Activated naive CD8-positive, alpha-beta T cell treated with anti-CD3 and anti-CD28 coated beads, Interleukin-2, amount 50 U/mL, for 24 hours (primary cell): Measurements from ENCODE around the gene BRF1.

Source experiments
- ATAC-seq: fragments of 150-1000 bp; cut with Tn5 transposase; one replicate; pipeline ENCODE4 v1.10.0; 2021
- DNase-seq: peaks from one replicate; pipeline ENCODE4 v3.0.0; 2021
- H3K27ac Mint-ChIP-seq: one replicate; pipeline ENCODE4 v1.8.0; 2021; ENCODE audit warnings: mild to moderate bottlenecking, mixed read lengths
- H3K27me3 Mint-ChIP-seq: one replicate; pipeline ENCODE4 v1.8.0; 2021; ENCODE audit warnings: mixed read lengths
- H3K36me3 Mint-ChIP-seq: one replicate; pipeline ENCODE4 v1.8.0; 2021; ENCODE audit warnings: low read depth, mixed read lengths
- H3K4me1 Mint-ChIP-seq: one replicate; pipeline ENCODE4 v1.8.0; 2021; ENCODE audit warnings: mixed read lengths
- H3K4me3 Mint-ChIP-seq: one replicate; pipeline ENCODE4 v1.8.0; 2021; ENCODE audit warnings: mild to moderate bottlenecking, moderate library complexity, mixed read lengths
- H3K9me3 Mint-ChIP-seq: one replicate; pipeline ENCODE4 v1.8.0; 2021; ENCODE audit warnings: mixed read lengths

The BRF1 gene

GRCh38 chr14:105179191-105179590 is 121.6 kb downstream of the BRF1 start:
- no peak for DNase-seq
- Mint-ChIP-seq H3K27me3 (peaks cover 9% of the 10 kb centered on the region), H3K27ac (no peak overlapping the region), H3K9me3 (no peaks in the 10 kb centered on the region), H3K36me3 (no peaks in the 10 kb centered on the region), H3K4me3 (no peak overlapping the region), H3K4me1 (peaks cover 13% of the 10 kb centered on the region)
- no peak for ATAC-seq

DNA sequence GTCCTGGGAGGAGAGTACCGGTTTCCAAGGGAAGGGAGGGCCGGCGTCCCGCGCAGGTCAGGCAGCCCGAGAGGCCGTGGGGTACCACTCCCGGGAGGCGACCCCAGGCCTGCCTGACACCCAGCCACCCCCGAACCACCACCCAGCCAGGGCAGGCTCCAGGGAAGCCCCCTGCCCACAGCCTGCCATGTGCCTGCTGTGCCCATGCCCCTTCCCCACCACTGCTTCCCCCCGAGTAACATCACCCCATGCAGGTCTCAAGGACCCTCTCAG is 122.0 kb downstream of the BRF1 start:
- H3K4me3 Mint-ChIP-seq, result no peak overlapping the region
- no peaks in the 10 kb centered on the region for H3K36me3 Mint-ChIP-seq
- H3K4me1 Mint-ChIP-seq, result peaks cover 13% of the 10 kb centered on the region
- no peak overlapping the region for H3K27ac Mint-ChIP-seq
- peaks cover 9% of the 10 kb centered on the region for H3K27me3 Mint-ChIP-seq
- ATAC-seq (no peak), DNase-seq (no peak)
- no peaks in the 10 kb centered on the region for H3K9me3 Mint-ChIP-seq

DNA sequence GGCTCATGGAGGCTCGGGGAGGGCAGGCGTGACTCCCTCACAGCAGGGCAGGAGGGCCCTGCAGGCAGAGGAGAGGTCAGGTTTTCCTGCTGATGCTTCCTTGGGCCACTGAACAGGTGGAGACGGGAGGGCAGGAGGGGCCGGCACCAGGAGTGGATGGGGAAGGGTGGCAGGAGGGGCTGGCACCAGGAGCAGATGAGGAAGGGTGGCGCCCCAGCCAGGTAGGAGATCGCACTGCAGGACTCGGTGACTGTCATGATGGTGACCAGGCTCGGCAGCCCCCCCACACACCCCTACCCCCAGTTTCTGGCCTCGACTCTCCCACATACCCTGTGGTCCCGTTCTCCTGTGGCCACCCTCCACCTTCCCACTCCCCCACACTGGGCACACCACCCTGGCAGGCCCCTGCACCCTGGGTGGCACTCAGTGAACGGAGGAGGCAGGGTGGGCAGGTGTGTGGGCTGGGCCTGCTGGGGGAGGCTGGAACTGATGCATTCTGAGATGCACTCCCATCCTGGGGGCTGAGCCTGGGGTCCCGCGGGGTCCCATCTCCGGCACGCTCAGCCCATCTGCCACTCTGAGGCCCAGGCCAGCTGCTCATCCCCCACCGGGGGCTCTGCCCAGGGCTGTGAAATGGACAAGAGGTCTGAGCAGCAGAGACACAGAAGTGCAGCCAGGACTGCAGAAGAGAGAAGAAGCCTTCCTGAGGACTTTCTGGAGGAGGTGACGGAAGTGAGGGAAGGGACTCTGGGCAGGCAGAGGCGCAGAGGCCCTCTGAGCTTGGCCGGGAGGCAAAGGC is 122.5 kb downstream of the BRF1 start:
- no peak overlapping the region for H3K27ac Mint-ChIP-seq
- H3K9me3 Mint-ChIP-seq, result no peaks in the 10 kb centered on the region
- DNase-seq (no peak), ATAC-seq (no peak)
- H3K4me3 Mint-ChIP-seq, result no peak overlapping the region
- peaks cover 7% of the 10 kb centered on the region for H3K27me3 Mint-ChIP-seq
- no peaks in the 10 kb centered on the region for H3K36me3 Mint-ChIP-seq
- peaks cover 13% of the 10 kb centered on the region for H3K4me1 Mint-ChIP-seq

GRCh38 chr14:105177082-105177481 is 123.7 kb downstream of the BRF1 start:
- Mint-ChIP-seq H3K9me3 (no peaks in the 10 kb centered on the region), H3K36me3 (no peaks in the 10 kb centered on the region), H3K27me3 (peaks cover 5% of the 10 kb centered on the region), H3K4me3 (no peak overlapping the region), H3K4me1 (peaks cover 10% of the 10 kb centered on the region), H3K27ac (no peak overlapping the region)
- no peak for DNase-seq
- ATAC-seq, result no peak

DNA sequence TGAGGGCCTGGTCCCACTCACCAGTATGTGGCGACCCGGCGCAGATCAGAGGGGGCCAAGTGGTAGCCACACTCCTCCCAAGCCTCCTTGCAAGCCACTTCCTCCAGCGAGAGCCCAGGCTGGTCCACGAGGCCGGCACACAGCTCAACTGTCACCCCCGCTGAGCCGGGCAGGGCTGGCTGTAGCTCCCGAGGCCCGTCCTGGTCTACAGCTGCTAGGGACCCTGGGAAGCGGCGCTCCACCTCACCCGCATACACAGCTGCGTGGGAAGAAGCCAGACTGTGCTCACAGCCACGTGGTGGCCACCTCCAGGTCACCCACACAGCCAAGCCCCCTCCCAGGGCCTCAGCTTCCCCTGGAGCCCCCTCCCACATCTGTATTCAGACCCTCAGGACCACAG is 124.3 kb downstream of the BRF1 start:
- Mint-ChIP-seq H3K4me1 (peaks cover 8% of the 10 kb centered on the region), H3K4me3 (no peak overlapping the region)

GRCh38 chr14:105173901-105174894 is 126.6 kb downstream of the BRF1 start:
- Mint-ChIP-seq H3K4me3 (no peak overlapping the region), H3K27me3 (peaks cover 11% of the 10 kb centered on the region), H3K9me3 (no peaks in the 10 kb centered on the region), H3K27ac (no peak overlapping the region), H3K36me3 (no peaks in the 10 kb centered on the region), H3K4me1 (peaks cover 10% of the 10 kb centered on the region)
- ATAC-seq (peak; percentile 33), DNase-seq (peak; percentile 54)

More for the DNA sequence above, 124.3 kb downstream of the BRF1 start:
- DNase-seq (no peak), ATAC-seq (no peak)
- H3K27me3 Mint-ChIP-seq, result peaks cover 5% of the 10 kb centered on the region
- H3K27ac Mint-ChIP-seq, result no peak overlapping the region
- H3K9me3 Mint-ChIP-seq, result no peaks in the 10 kb centered on the region
- H3K36me3 Mint-ChIP-seq, result no peaks in the 10 kb centered on the region

- Mint-ChIP-seq H3K27me3 (peaks cover 12% of the 10 kb centered on the region), H3K27ac (no peak overlapping the region), H3K4me3 (no peak overlapping the region)
These were observed 127.7 kb downstream of the BRF1 start for GRCh38 chr14:105173145-105173544.

DNA sequence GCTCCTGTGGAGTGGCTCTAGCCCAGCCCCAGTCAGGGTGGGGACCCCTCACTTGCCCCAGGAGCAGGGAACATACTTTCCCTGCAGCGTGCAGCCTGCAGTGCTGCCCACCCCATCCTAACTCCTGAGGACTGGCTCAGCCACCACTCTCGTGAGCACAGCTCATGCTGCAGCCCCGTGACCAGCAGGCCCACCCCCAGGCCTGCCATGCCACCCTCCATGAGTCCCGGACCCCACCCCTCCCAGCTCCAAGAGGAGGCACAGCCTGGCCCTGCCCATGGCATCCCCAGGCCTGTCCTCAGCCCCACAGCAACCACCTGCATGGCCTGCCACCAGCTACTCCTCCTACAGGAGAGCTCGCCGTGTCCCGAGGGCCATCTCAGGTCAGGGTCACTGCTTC is 128.3 kb downstream of the BRF1 start:
- Mint-ChIP-seq H3K27me3 (peaks cover 12% of the 10 kb centered on the region), H3K36me3 (no peaks in the 10 kb centered on the region), H3K9me3 (no peaks in the 10 kb centered on the region), H3K4me3 (no peak overlapping the region), H3K4me1 (peaks cover 10% of the 10 kb centered on the region), H3K27ac (no peak overlapping the region)
- ATAC-seq, result no peak
- no peak for DNase-seq

More at GRCh38 chr14:105173145-105173544, 127.7 kb downstream of the BRF1 start:
- H3K36me3 Mint-ChIP-seq, result no peaks in the 10 kb centered on the region
- H3K4me1 Mint-ChIP-seq, result peaks cover 10% of the 10 kb centered on the region
- no peaks in the 10 kb centered on the region for H3K9me3 Mint-ChIP-seq
- ATAC-seq, result no peak
- DNase-seq, result no peak

DNA sequence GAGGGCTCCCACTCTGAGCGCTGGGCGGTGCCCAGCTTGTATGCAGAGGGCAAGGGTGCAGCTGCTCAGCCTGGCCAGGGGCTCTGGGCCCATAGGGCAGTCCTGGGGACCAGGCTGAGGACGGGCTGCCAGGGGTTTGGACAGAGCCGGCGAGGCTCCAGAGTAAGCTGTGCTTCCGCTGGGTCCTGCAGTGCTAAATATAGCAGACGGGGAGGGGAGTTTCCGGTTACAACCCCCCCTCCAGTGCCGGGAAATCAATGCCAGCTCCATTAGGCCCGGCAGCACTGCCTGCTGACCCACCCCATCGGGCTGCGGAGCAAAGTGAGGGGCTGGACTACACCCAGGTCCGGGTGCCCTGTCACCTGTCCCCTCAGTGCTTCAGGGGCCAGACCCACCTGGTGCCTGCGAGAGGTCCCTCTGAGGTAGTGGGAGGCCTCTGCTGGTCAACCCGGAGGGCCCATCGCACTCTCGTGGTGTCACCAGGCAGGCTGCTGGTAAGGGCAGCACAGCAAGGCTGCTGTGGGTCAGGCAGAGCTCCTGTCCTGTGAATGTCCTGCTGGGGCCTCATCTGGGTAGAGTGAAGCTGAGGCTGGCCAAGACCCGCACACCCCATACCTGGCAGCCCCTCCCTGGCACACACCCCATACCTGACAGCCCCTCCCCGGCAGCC is 129.7 kb downstream of the BRF1 start:
- Mint-ChIP-seq H3K27ac (no peak overlapping the region), H3K9me3 (no peaks in the 10 kb centered on the region), H3K4me3 (no peak overlapping the region), H3K36me3 (no peaks in the 10 kb centered on the region), H3K27me3 (peaks cover 19% of the 10 kb centered on the region), H3K4me1 (peaks cover 10% of the 10 kb centered on the region)
- ATAC-seq (no peak), DNase-seq (no peak)

DNA sequence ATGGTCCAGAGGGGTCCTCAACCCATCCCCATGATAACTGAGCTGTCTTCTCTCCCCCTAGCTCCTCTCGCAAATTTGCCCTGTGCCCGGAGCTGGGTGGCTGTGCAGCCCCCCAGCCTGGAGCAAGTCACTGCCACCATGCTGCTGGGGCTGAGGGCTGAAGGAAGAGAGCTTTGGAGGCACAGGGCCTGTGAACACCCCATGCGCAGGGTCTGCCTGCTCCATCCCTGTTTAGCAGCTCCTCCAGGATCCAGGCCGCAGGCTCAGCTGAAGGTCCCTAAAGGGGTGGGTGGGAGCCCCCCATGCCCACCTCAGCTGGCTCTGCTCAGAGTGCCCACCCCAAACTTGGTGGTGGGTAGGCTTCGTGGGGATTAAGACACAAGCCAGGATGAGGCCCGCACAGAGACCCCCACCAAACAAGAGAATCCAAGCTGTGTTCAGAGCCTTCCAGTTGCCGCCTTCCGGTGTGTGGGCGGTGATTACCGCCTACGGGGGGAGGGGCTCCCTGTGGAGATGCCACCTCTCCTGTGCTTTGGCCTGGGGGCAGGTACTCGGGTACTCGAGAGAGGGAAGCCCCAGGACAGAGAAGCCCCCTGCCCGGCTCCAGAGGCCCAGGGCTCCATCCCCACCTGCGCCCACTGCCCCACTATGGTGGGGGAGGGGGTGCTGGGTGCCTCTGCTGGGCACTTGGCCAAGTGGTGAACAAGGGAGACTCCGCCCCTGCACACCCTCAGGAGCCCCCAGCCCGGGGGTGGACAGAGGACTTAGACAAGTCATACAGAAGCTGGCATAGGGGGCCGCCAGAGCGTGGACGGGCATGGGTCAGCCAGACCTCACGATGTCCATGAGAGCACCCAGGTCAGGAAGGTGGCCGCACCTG is 130.8 kb downstream of the BRF1 start:
- no peak overlapping the region for H3K27ac Mint-ChIP-seq
- peak overlapping the region; percentile 64 for H3K4me3 Mint-ChIP-seq
- ATAC-seq, result no peak
- H3K36me3 Mint-ChIP-seq, result no peaks in the 10 kb centered on the region
- no peaks in the 10 kb centered on the region for H3K9me3 Mint-ChIP-seq
- DNase-seq, result no peak
- H3K27me3 Mint-ChIP-seq, result peaks cover 19% of the 10 kb centered on the region
- H3K4me1 Mint-ChIP-seq, result peaks cover 8% of the 10 kb centered on the region

GRCh38 chr14:105168979-105169507 is 131.8 kb downstream of the BRF1 start:
- ATAC-seq, result peak; percentile 48
- H3K27ac Mint-ChIP-seq, result no peak overlapping the region
- H3K9me3 Mint-ChIP-seq, result no peaks in the 10 kb centered on the region
- peaks cover 19% of the 10 kb centered on the region for H3K27me3 Mint-ChIP-seq
- peak overlapping the region; percentile 64 for H3K4me3 Mint-ChIP-seq
- H3K36me3 Mint-ChIP-seq, result no peaks in the 10 kb centered on the region
- peak; percentile 60 for DNase-seq
- peaks cover 3% of the 10 kb centered on the region for H3K4me1 Mint-ChIP-seq

GRCh38 chr14:105168496-105168978 is 132.3 kb downstream of the BRF1 start, which contains the start of gene JAG2:
TSS of gene JAG2 (minus strand) at chr14:105168776. CDS start at chr14:105168420, 356 bp downstream.
- Mint-ChIP-seq H3K27me3 (peaks cover 19% of the 10 kb centered on the region), H3K9me3 (no peaks in the 10 kb centered on the region), H3K4me1 (peaks cover 3% of the 10 kb centered on the region), H3K27ac (no peak within 1 kb of the TSS), H3K36me3 (no peaks in the 10 kb centered on the region), H3K4me3 (peak within 1 kb of the TSS; percentile 64)
- peak; percentile 13 for ATAC-seq
- DNase-seq, result peak; percentile 47

GRCh38 chr14:105168093-105168420 is 132.7 kb downstream of the BRF1 start:
- DNase-seq, result no peak
- H3K4me1 Mint-ChIP-seq, result peaks cover 3% of the 10 kb centered on the region
- peaks cover 19% of the 10 kb centered on the region for H3K27me3 Mint-ChIP-seq
- H3K36me3 Mint-ChIP-seq, result no peaks in the 10 kb centered on the region
- no peak for ATAC-seq
- no peaks in the 10 kb centered on the region for H3K9me3 Mint-ChIP-seq
- no peak overlapping the region for H3K4me3 Mint-ChIP-seq
- no peak overlapping the region for H3K27ac Mint-ChIP-seq
